ES-I3 (cell line): ENCODE data around the gene TOX2.

Experiments used
- H3K36me3 ChIP-seq: 2 replicates; pipeline ENCODE4 v1.6.1; 2013; ENCODE audit warnings: mild to moderate bottlenecking, low read length, control low read depth, moderate library complexity; ENCODE audit not compliant: insufficient read depth
- H3K4me1 ChIP-seq: 2 replicates; pipeline ENCODE4 v1.6.1; 2013; ENCODE audit warnings: mild to moderate bottlenecking, control low read depth, low read length; ENCODE audit not compliant: insufficient read depth
- H3K9ac ChIP-seq: 2 replicates; pipeline ENCODE4 v1.6.1; 2013; ENCODE audit warnings: low read depth, mild to moderate bottlenecking, low read length, moderate library complexity
- H3K9me3 ChIP-seq: 2 replicates; pipeline ENCODE4 v1.6.1; 2013; ENCODE audit warnings: mild to moderate bottlenecking, low read length, moderate library complexity; ENCODE audit not compliant: control insufficient read depth, insufficient read depth

The TOX2 gene

GRCh38 chr20:43949741-43950618 lies 35.3 kb downstream of the TOX2 start:
- peaks cover 28% of the 10 kb centered on the region; the same call in 1 of the 2 replicates for H3K4me1 ChIP-seq
- H3K9me3 ChIP-seq = no peaks in the 10 kb centered on the region
- no peak overlapping the region for H3K9ac ChIP-seq
- H3K36me3 ChIP-seq = no peaks in the 10 kb centered on the region; the same call in 1 of the 2 replicates

GRCh38 chr20:43953919-43954592 lies 39.4 kb downstream of the TOX2 start:
- Histone ChIP-seq H3K36me3 (no peaks in the 10 kb centered on the region), H3K9me3 (no peaks in the 10 kb centered on the region), H3K4me1 (peaks cover 27% of the 10 kb centered on the region; the same call in 1 of the 2 replicates), H3K9ac (no peak overlapping the region)

- H3K4me1 ChIP-seq = peaks cover 31% of the 10 kb centered on the region; the same call in 1 of the 2 replicates
- no peak overlapping the region for H3K9ac ChIP-seq
- no peaks in the 10 kb centered on the region for H3K36me3 ChIP-seq
- no peaks in the 10 kb centered on the region for H3K9me3 ChIP-seq
Observed at GRCh38 chr20:43954704-43955061, 40.0 kb downstream of the TOX2 start.

- H3K9ac ChIP-seq = no peak overlapping the region
- H3K4me1 ChIP-seq = peaks cover 35% of the 10 kb centered on the region
- H3K9me3 ChIP-seq = no peaks in the 10 kb centered on the region
- no peaks in the 10 kb centered on the region for H3K36me3 ChIP-seq
Observed at GRCh38 chr20:43955062-43955749, 40.6 kb downstream of the TOX2 start.

- Histone ChIP-seq H3K4me1 (peaks cover 40% of the 10 kb centered on the region), H3K36me3 (no peaks in the 10 kb centered on the region), H3K9me3 (no peaks in the 10 kb centered on the region), H3K9ac (no peak overlapping the region)
Observed at GRCh38 chr20:43955750-43956191, 41.1 kb downstream of the TOX2 start.

- Histone ChIP-seq H3K36me3 (no peaks in the 10 kb centered on the region), H3K9me3 (no peaks in the 10 kb centered on the region), H3K9ac (no peak overlapping the region), H3K4me1 (peaks cover 56% of the 10 kb centered on the region)
Observed at GRCh38 chr20:43957392-43957791, 42.7 kb downstream of the TOX2 start.

- no peaks in the 10 kb centered on the region for H3K36me3 ChIP-seq
- H3K4me1 ChIP-seq = peaks cover 62% of the 10 kb centered on the region
- no peak overlapping the region for H3K9ac ChIP-seq
- H3K9me3 ChIP-seq = no peaks in the 10 kb centered on the region
Observed at GRCh38 chr20:43958626-43959025, 44.0 kb downstream of the TOX2 start.

GRCh38 chr20:43959079-43959919 lies 44.6 kb downstream of the TOX2 start:
- Histone ChIP-seq H3K4me1 (peaks cover 55% of the 10 kb centered on the region), H3K9ac (no peak overlapping the region), H3K9me3 (no peaks in the 10 kb centered on the region), H3K36me3 (no peaks in the 10 kb centered on the region)

- Histone ChIP-seq H3K36me3 (no peaks in the 10 kb centered on the region), H3K4me1 (peaks cover 51% of the 10 kb centered on the region), H3K9me3 (no peaks in the 10 kb centered on the region), H3K9ac (no peak overlapping the region)
Observed at GRCh38 chr20:43959920-43960227, 45.2 kb downstream of the TOX2 start.

- peaks cover 47% of the 10 kb centered on the region for H3K4me1 ChIP-seq
- no peaks in the 10 kb centered on the region for H3K36me3 ChIP-seq
- H3K9ac ChIP-seq = no peak overlapping the region
- no peaks in the 10 kb centered on the region for H3K9me3 ChIP-seq
Observed at GRCh38 chr20:43960231-43960630, 45.6 kb downstream of the TOX2 start.

GRCh38 chr20:43961116-43961515 lies 46.5 kb downstream of the TOX2 start:
- Histone ChIP-seq H3K9ac (no peak overlapping the region), H3K4me1 (peaks cover 38% of the 10 kb centered on the region)

GRCh38 chr20:43961541-43962471 lies 47.2 kb downstream of the TOX2 start:
- Histone ChIP-seq H3K36me3 (no peaks in the 10 kb centered on the region), H3K9me3 (no peaks in the 10 kb centered on the region), H3K4me1 (peaks cover 38% of the 10 kb centered on the region), H3K9ac (no peak overlapping the region)

More at GRCh38 chr20:43961116-43961515, 46.5 kb downstream of the TOX2 start:
- Histone ChIP-seq H3K9me3 (no peaks in the 10 kb centered on the region), H3K36me3 (no peaks in the 10 kb centered on the region)

- Histone ChIP-seq H3K4me1 (peaks cover 38% of the 10 kb centered on the region), H3K36me3 (0 out of 2 replicates have a peak, but pooled peaks cover 2% of the 10 kb centered on the region), H3K9ac (no peak overlapping the region), H3K9me3 (no peaks in the 10 kb centered on the region)
Observed at GRCh38 chr20:43962530-43962929, 47.9 kb downstream of the TOX2 start.
